Panc1 (cell line): ENCODE data around the gene U2AF1L4. TPM values are rescaled to one million over a fixed set of nuclear protein-coding genes. Genes with fewer than 3 reads are reported as not detected.

Experiments used
- ATAC-seq: fragments of 200-7000 bp; cut with Tn5 transposase; 2 replicates; pipeline ENCODE4 v1.9.1; 2020; ENCODE audit warnings: mild to moderate bottlenecking, moderate library complexity
- BruUV-seq: library from RNA; stranded (reverse); fragments of 400-500 nt; replicated peaks from 2 replicates; lab custom pipeline; 2021; lab: Mats Ljungman, UMichigan
- CTCF ChIA-PET: fragments of 300-600 bp; sonication (Branson Sonifier 250); formaldehyde crosslinking; loops from one replicate; lab custom pipeline; 2022; ENCODE audit warnings: antibody characterized with exemption; lab: Charles Lee
- POLR2A ChIA-PET: fragments of 300-600 bp; sonication (Branson Sonifier 250); formaldehyde crosslinking; loops from one replicate; lab custom pipeline; 2022; ENCODE audit warnings: antibody characterized with exemption; lab: Charles Lee
- DNase-seq: peaks from one replicate; pipeline ENCODE4 v3.0.0-alpha.2; 2010; ENCODE audit warnings: low read depth, low spot score
- H3K27ac ChIP-seq: 2 replicates; pipeline ENCODE4 v1.5.1; 2011; ENCODE audit warnings: mild to moderate bottlenecking, low read length, inconsistent platforms
- H3K27me3 ChIP-seq: fragments of 200-500 bp; sonication (Bioruptor generic); 2 replicates; pipeline ENCODE4 v1.6.0; 2014; ENCODE audit warnings: low read length, inconsistent platforms; ENCODE audit not compliant: control insufficient read depth, insufficient read depth
- H3K36me3 ChIP-seq: fragments of 200-500 bp; sonication (Bioruptor generic); 2 replicates; pipeline ENCODE4 v1.5.1; 2014; ENCODE audit warnings: inconsistent platforms, mild to moderate bottlenecking, low read length, moderate library complexity; ENCODE audit not compliant: control insufficient read depth, insufficient read depth
- H3K4me1 ChIP-seq: 2 replicates; pipeline ENCODE4 v1.5.1; 2011; ENCODE audit warnings: inconsistent platforms, mild to moderate bottlenecking, low read length, moderate library complexity; ENCODE audit not compliant: control insufficient read depth, insufficient read depth
- H3K4me3 ChIP-seq, 2 experiments: 2 replicates each; pipeline ENCODE4 v1.5.1; 2011 to 2012; ENCODE audit warnings: low read depth in 2 of 2, low read length in 2 of 2, mild to moderate bottlenecking in 2 of 2, inconsistent platforms in 1 of 2, moderate library complexity in 1 of 2
- H3K9me3 ChIP-seq: fragments of 200-500 bp; sonication (Bioruptor generic); 2 replicates; pipeline ENCODE4 v1.5.1; 2014; ENCODE audit warnings: low read depth, mild to moderate bottlenecking, inconsistent platforms, low read length, moderate library complexity; ENCODE audit not compliant: control insufficient read depth, insufficient read depth
- CTCF ChIP-seq: fragments of 450-650 bp; IDR thresholded peaks from 2 replicates; pipeline ENCODE4 v1.5.1; 2017; ENCODE audit warnings: mild to moderate bottlenecking
- POLR2AphosphoS5 ChIP-seq: IDR thresholded peaks from 2 replicates; pipeline ENCODE4 v1.6.1; 2012; ENCODE audit warnings: mild to moderate bottlenecking, low read depth, low read length, moderate library complexity
- REST ChIP-seq, 2 experiments: IDR thresholded peaks; 2 replicates each; pipeline ENCODE4 v1.6.1; 2011 to 2012; ENCODE audit warnings: low read depth in 2 of 2, control low read depth in 1 of 2, low read length in 1 of 2, mild to moderate bottlenecking in 1 of 2, moderate library complexity in 1 of 2; ENCODE audit not compliant: insufficient read depth in 1 of 2
- SIN3A ChIP-seq: IDR thresholded peaks from 2 replicates; pipeline ENCODE4 v1.6.1; 2012; ENCODE audit warnings: low read depth, mild to moderate bottlenecking, low read length, moderate library complexity, borderline replicate concordance; ENCODE audit not compliant: insufficient read depth
- TCF7L2 ChIP-seq: IDR thresholded peaks from 2 replicates; pipeline ENCODE4 v1.6.1; 2011; ENCODE audit warnings: mild to moderate bottlenecking, low read depth, low read length, inconsistent platforms
- in situ Hi-C: cut with HindIII; loops from 2 replicates; pipeline ENCODE4 v1.10.0; 2016; ENCODE audit warnings: low sequenced_read_pairs, low pct_unique_long_range_greater_than_20kb
- intact Hi-C: fragments of 100-400 bp; cut with micrococcal nuclease; formaldehyde crosslinking; loops from one replicate; pipeline ENCODE4 v1.10.0; 2022; ENCODE audit not compliant: unreplicated experiment
- total RNA-seq: library from RNA; stranded (reverse); gene quantifications from one replicate; pipeline ENCODE4 v1.2.1, GENCODE V29; 2021; ENCODE audit not compliant: unreplicated experiment

Gene U2AF1L4
- total RNA-seq, 1 experiment from 2014 or later: 29.8 TPM

- CTCF ChIA-PET: no interaction called here
- Histone ChIP-seq H3K9me3 (no peaks in the 10 kb centered on the region), H3K36me3 (no peaks in the 10 kb centered on the region), H3K4me1 (peaks cover 7% of the 10 kb centered on the region; the same call in 1 of the 2 replicates), H3K4me3 (no peak overlapping the region), H3K27ac (no peak overlapping the region), H3K27me3 (no peaks in the 10 kb centered on the region)
- ATAC-seq (no peak), DNase-seq (no peak)
- BruUV-seq: no TSS peak
- POLR2A ChIA-PET: interaction anchor here (0.6 kb wide), 1 partner anchor 12 kb away, joined by 4 read pairs; no protein-coding TSS in a partner anchor
- TF ChIP-seq TCF7L2: no peak
- intact Hi-C loops (no loop called here), in situ Hi-C loops (no loop called here)
Measured at GRCh38 chr19:35780717-35781116, 35.5 kb upstream of the U2AF1L4 start.

- no peaks in the 10 kb centered on the region for H3K36me3 ChIP-seq
- H3K4me1 ChIP-seq: peaks cover 7% of the 10 kb centered on the region; the same call in 1 of the 2 replicates
- ATAC-seq (no peak), DNase-seq (no peak)
- H3K4me3 ChIP-seq: no peak overlapping the region
- POLR2A ChIA-PET: no interaction called here
- no peaks in the 10 kb centered on the region for H3K27me3 ChIP-seq
- CTCF ChIA-PET: no interaction called here
- TF ChIP-seq SIN3A (no peak), REST (IDR thresholded peaks at IDR 0.05; ENCODE audit: insufficient read depth in 1 of 2, low read depth in 2 of 2, low read length in 1 of 2) (no peak), POLR2AphosphoS5 (no peak), CTCF (no peak), TCF7L2 (no peak)
- H3K27ac ChIP-seq: no peak overlapping the region
- intact Hi-C loops (no loop called here), in situ Hi-C loops (no loop called here)
- H3K9me3 ChIP-seq: no peaks in the 10 kb centered on the region
- BruUV-seq: no TSS peak
Measured at GRCh38 chr19:35780058-35780457, 34.8 kb upstream of the U2AF1L4 start.

GRCh38 chr19:35779033-35779432, 33.8 kb upstream of the U2AF1L4 start:
- no peak overlapping the region for H3K4me3 ChIP-seq
- in situ Hi-C loops (no loop called here), intact Hi-C loops (no loop called here)
- no peaks in the 10 kb centered on the region for H3K27me3 ChIP-seq
- H3K27ac ChIP-seq: no peak overlapping the region
- DNase-seq: no peak
- no peak for TF ChIP-seq CTCF
- no peak for TF ChIP-seq SIN3A
- TF ChIP-seq REST (IDR thresholded peaks at IDR 0.05; ENCODE audit: insufficient read depth in 1 of 2, low read depth in 2 of 2, low read length in 1 of 2): no peak
- no peak for TF ChIP-seq POLR2AphosphoS5
- no peak for TF ChIP-seq TCF7L2
- ChIA-PET CTCF (no interaction called here), POLR2A (no interaction called here)
- peaks cover 11% of the 10 kb centered on the region; the same call in 1 of the 2 replicates for H3K4me1 ChIP-seq
- no peaks in the 10 kb centered on the region for H3K36me3 ChIP-seq
- H3K9me3 ChIP-seq: no peaks in the 10 kb centered on the region
- ATAC-seq: no peak
- BruUV-seq: no TSS peak
